NT2/D1 (cell line): Measurements from ENCODE around the gene CDH10.

Experiments used
- SUZ12 ChIP-seq: IDR thresholded peaks from 2 replicates; pipeline ENCODE4 v1.6.1; 2011; ENCODE audit not compliant: insufficient read length, insufficient read depth; ENCODE audit errors: extremely low read depth
- YY1 ChIP-seq: IDR thresholded peaks from 2 replicates; pipeline ENCODE4 v1.6.1; 2011; ENCODE audit not compliant: insufficient read length, insufficient read depth
- ZNF274 ChIP-seq: IDR thresholded peaks from 2 replicates; pipeline ENCODE4 v1.6.1; 2011; ENCODE audit warnings: mild to moderate bottlenecking, low read depth, low read length

DNA sequence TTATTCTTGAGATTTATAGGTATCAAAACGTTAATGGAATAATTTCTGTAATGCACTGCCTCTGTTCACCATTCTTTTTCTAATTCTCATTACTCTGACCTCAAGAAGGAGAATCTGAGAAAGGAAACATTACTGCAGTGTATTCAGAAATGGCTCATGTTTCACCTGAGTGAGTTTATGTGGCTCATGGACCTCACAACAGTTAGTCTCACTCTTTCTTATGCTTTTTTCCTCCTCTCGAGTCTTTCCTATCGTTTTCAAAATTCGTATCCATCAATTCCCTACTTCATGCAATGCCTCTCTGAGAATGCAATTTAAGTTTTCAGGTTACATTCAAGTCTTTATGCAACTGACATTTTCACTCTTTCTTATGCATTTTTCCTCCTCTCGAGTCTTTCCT lies 9.6 kb downstream of the CDH10 start:
- no peak for TF ChIP-seq YY1
- TF ChIP-seq SUZ12, result no peak
- TF ChIP-seq ZNF274, result no peak
